ENCODE measurements around the gene C10orf62.

DNA sequence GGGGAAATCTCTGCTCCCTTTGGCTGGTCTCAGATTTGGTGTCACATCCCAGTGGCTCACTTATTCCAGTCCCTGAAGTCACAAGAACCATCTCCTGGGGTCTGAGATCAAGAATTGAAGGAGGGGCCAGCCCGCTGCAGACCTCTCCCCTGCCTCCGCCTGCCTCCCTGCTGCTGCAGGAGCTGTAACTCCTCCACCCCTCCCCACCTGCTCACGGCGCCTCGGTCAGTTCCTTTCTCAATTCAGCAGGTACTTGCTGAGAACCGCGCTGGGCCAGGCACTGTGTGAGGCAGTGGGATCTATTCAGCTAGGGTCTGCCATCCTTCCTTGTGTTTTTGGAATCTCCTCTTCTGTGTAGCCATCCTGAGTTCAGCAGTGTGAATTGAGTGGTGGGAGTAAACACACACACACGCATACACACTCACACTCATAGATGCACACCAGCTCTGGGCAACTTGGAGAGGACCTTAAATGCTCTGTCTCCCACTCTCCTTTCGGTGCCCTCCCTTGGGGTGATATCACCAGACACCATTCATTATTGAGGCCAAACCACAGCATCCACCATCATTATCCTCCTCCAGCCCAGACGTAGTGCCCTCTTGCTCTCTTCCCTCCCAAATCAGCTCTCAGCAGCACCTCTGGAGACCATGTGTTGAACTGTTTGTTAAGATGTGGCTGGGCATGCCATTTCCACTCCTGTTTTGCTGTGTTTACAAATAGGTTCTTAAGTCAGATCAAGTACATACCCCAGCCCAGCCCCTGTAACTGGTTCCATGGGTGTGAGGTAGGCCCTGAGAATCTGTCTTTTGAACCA lies 39.0 kb upstream of the C10orf62 start:
- TF ChIP-seq, protein P1, sequence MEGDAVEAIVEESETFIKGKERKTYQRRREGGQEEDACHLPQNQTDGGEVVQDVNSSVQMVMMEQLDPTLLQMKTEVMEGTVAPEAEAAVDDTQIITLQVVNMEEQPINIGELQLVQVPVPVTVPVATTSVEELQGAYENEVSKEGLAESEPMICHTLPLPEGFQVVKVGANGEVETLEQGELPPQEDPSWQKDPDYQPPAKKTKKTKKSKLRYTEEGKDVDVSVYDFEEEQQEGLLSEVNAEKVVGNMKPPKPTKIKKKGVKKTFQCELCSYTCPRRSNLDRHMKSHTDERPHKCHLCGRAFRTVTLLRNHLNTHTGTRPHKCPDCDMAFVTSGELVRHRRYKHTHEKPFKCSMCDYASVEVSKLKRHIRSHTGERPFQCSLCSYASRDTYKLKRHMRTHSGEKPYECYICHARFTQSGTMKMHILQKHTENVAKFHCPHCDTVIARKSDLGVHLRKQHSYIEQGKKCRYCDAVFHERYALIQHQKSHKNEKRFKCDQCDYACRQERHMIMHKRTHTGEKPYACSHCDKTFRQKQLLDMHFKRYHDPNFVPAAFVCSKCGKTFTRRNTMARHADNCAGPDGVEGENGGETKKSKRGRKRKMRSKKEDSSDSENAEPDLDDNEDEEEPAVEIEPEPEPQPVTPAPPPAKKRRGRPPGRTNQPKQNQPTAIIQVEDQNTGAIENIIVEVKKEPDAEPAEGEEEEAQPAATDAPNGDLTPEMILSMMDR (optimal IDR thresholded peaks at IDR 0.05 in 1 of 3, IDR thresholded peaks at IDR 0.05 in 1 of 3, conservative IDR thresholded peaks at IDR 0.05 in 1 of 3; ENCODE audit: extremely low read depth in 1 of 3, insufficient read depth in 2 of 3, low read length in 3 of 3) = no peak
- no peak for TF ChIP-seq EZH2 (IDR thresholded peaks at IDR 0.05; ENCODE audit: low read length)

Data from keratinocyte (primary cell).